Thyroid gland (tissue), 4 donors: ENCODE results near the gene MXI1. TPM values are rescaled to one million over a fixed set of nuclear protein-coding genes. Genes with fewer than 3 reads are reported as not detected.

Experiments
- DNase-seq, 2 donors: peaks; one replicate each; pipeline ENCODE4 v3.0.0-alpha.2; 2019
- H3K27ac ChIP-seq, 3 donors: fragments of 200-600 bp; sonication (generic); 1 replicate in 2 of 3; 2 replicates in 1 of 3; pipeline ENCODE4 v1.5.1; 2016 to 2019; ENCODE audit warnings: mild to moderate bottlenecking in 1 of 3, moderate library complexity in 1 of 3
- H3K27me3 ChIP-seq: fragments of 200-600 bp; sonication (generic); one replicate; pipeline ENCODE4 v1.5.1; 2019
- H3K36me3 ChIP-seq, 2 donors: fragments of 200-600 bp; sonication (generic); one replicate each; pipeline ENCODE4 v1.5.1; 2016 to 2019
- H3K4me1 ChIP-seq, 2 donors: fragments of 200-600 bp; sonication (generic); one replicate each; pipeline ENCODE4 v1.5.1; 2017 to 2019
- H3K4me3 ChIP-seq, 3 donors: fragments of 200-600 bp; sonication (generic); replicated peaks in 1 of 3; 1 replicate in 2 of 3; 2 replicates in 1 of 3; pipeline ENCODE4 v1.5.1; 2016; ENCODE audit warnings: mild to moderate bottlenecking in 1 of 3
- H3K9me3 ChIP-seq: fragments of 200-600 bp; sonication (generic); one replicate; pipeline ENCODE4 v1.5.1; 2017
- CTCF ChIP-seq, 6 experiments: fragments of 200-600 bp in 3 of 6; fragments of 450-650 bp in 3 of 6; sonication (generic) in 3 of 6; IDR thresholded peaks; one replicate each; pipeline ENCODE4 v1.5.1; 2016 to 2019; ENCODE audit warnings: antibody characterized with exemption in 6 of 6, mild to moderate bottlenecking in 2 of 6, inconsistent platforms in 1 of 6, moderate library complexity in 1 of 6
- POLR2A ChIP-seq, 2 donors: fragments of 450-650 bp; IDR thresholded peaks; one replicate each; pipeline ENCODE4 v1.6.1; 2017; ENCODE audit warnings: antibody characterized with exemption in 2 of 2, mild to moderate bottlenecking in 2 of 2, moderate library complexity in 1 of 2
- WGBS, 2 donors: methylation state at CpG; one replicate each; pipeline ENCODE4 v1.1.5; 2017; 5-methylcytosine and 5-hydroxymethylcytosine counted together
- intact Hi-C: fragments of 100-400 bp; cut with DNase I; formaldehyde crosslinking; loops from one replicate; pipeline ENCODE4 v1.15.1; 2023
- total RNA-seq, 4 donors: library from RNA; depleted of rRNA; stranded (reverse); fragments of >200 nt; gene quantifications; one replicate each; pipeline ENCODE4 v1.2.3, GENCODE V29; 2016

The MXI1 gene
- total RNA-seq, 4 donors from 2014 or later, result 51.2 to 136 (median 59.6) TPM

GRCh38 chr10:110321869-110322620 lies 114.6 kb downstream of the MXI1 start:
- H3K27ac ChIP-seq, result no peak overlapping the region
- H3K36me3 ChIP-seq, result no peaks in the 10 kb centered on the region
- TF ChIP-seq CTCF (IDR thresholded peaks at IDR 0.05) (no peak), POLR2A (IDR thresholded peaks at IDR 0.05) (no peak)
- DNase-seq, result no peak
- no peaks in the 10 kb centered on the region for H3K4me1 ChIP-seq
- intact Hi-C loops, result no loop called here
- H3K27me3 ChIP-seq, result no peaks in the 10 kb centered on the region
- no peak overlapping the region for H3K4me3 ChIP-seq
- 87 to 88% methylated on average over 6 of the region's 6 CpGs for WGBS, 2 donors
- no peaks in the 10 kb centered on the region for H3K9me3 ChIP-seq

GRCh38 chr10:110323503-110323902 lies 116.1 kb downstream of the MXI1 start:
- H3K4me1 ChIP-seq, result no peaks in the 10 kb centered on the region
- no peaks in the 10 kb centered on the region for H3K27me3 ChIP-seq
- no peak overlapping the region for H3K27ac ChIP-seq
- H3K36me3 ChIP-seq, result no peaks in the 10 kb centered on the region
- no peak for DNase-seq
- TF ChIP-seq CTCF (IDR thresholded peaks at IDR 0.05) (no peak), POLR2A (IDR thresholded peaks at IDR 0.05) (no peak)
- no peaks in the 10 kb centered on the region for H3K9me3 ChIP-seq
- 71 to 88% methylated on average over 2 of the region's 2 CpGs for WGBS, 2 donors
- H3K4me3 ChIP-seq, result no peak overlapping the region
- intact Hi-C loops, result no loop called here

GRCh38 chr10:110324201-110324804 lies 116.9 kb downstream of the MXI1 start:
- DNase-seq, result no peak
- intact Hi-C loops, result no loop called here

GRCh38 chr10:110324805-110325280 lies 117.4 kb downstream of the MXI1 start:
- TF ChIP-seq CTCF (IDR thresholded peaks at IDR 0.05) (no peak), POLR2A (IDR thresholded peaks at IDR 0.05) (no peak)
- H3K36me3 ChIP-seq, result no peaks in the 10 kb centered on the region
- no peaks in the 10 kb centered on the region for H3K9me3 ChIP-seq
- no peak overlapping the region for H3K4me3 ChIP-seq
- no peaks in the 10 kb centered on the region for H3K27me3 ChIP-seq
- DNase-seq, result no peak
- no peak overlapping the region for H3K27ac ChIP-seq
- WGBS, 2 donors, result 54 to 58% methylated on average over 3 of the region's 3 CpGs
- intact Hi-C loops, result no loop called here
- no peaks in the 10 kb centered on the region for H3K4me1 ChIP-seq

More at GRCh38 chr10:110324201-110324804, 116.9 kb downstream of the MXI1 start:
- TF ChIP-seq CTCF (IDR thresholded peaks at IDR 0.05) (no peak), POLR2A (IDR thresholded peaks at IDR 0.05) (no peak)
- Histone ChIP-seq H3K4me3 (no peak overlapping the region), H3K4me1 (no peaks in the 10 kb centered on the region), H3K9me3 (no peaks in the 10 kb centered on the region), H3K36me3 (no peaks in the 10 kb centered on the region), H3K27ac (no peak overlapping the region), H3K27me3 (no peaks in the 10 kb centered on the region)
- 59 to 62% methylated on average over 5 of the region's 5 CpGs for WGBS, 2 donors
